NCI-H2081 treated with DMSO at 0.1 percent for 48 hours (cell line): ENCODE data around the gene HIVEP3.
"Not testable (repeated sequence)": the region's sequence is repeated elsewhere in the genome, so short reads cannot be mapped to it uniquely, and the experiment has no call there.

Experiments
- DNase-seq: peaks from one replicate; lab custom pipeline; 2025; lab: John Stamatoyannopoulos, UW

The HIVEP3 gene

GRCh38 chr1:41562328-41562727, 356.4 kb downstream of the HIVEP3 start:
- no peak for DNase-seq

GRCh38 chr1:41560931-41561330, 357.8 kb downstream of the HIVEP3 start:
- no peak for DNase-seq

GRCh38 chr1:41560496-41560895, 358.2 kb downstream of the HIVEP3 start:
- DNase-seq: no peak

- no peak for DNase-seq
These were observed 359.4 kb downstream of the HIVEP3 start for GRCh38 chr1:41559331-41559730.

GRCh38 chr1:41558761-41559171, 360.0 kb downstream of the HIVEP3 start:
- no peak for DNase-seq

- DNase-seq: no peak
These were observed 360.8 kb downstream of the HIVEP3 start for GRCh38 chr1:41557751-41558455.

GRCh38 chr1:41554746-41555145, 364.0 kb downstream of the HIVEP3 start:
- DNase-seq: not testable (repeated sequence)

- no peak for DNase-seq
These were observed 370.8 kb downstream of the HIVEP3 start for GRCh38 chr1:41547781-41548560.

GRCh38 chr1:41547336-41547735, 371.4 kb downstream of the HIVEP3 start:
- no peak for DNase-seq

GRCh38 chr1:41546833-41547135, 371.9 kb downstream of the HIVEP3 start:
- DNase-seq: no peak

GRCh38 chr1:41545996-41546832, 372.5 kb downstream of the HIVEP3 start:
- no peak for DNase-seq

- DNase-seq: no peak
These were observed 376.4 kb downstream of the HIVEP3 start for GRCh38 chr1:41542196-41542930.

- DNase-seq: no peak
These were observed 377.1 kb downstream of the HIVEP3 start for GRCh38 chr1:41541592-41541952.

- DNase-seq: no peak
These were observed 377.7 kb downstream of the HIVEP3 start for GRCh38 chr1:41540886-41541591.

- no peak for DNase-seq
These were observed 378.7 kb downstream of the HIVEP3 start for GRCh38 chr1:41539999-41540398.

- DNase-seq: no peak
These were observed 379.3 kb downstream of the HIVEP3 start for GRCh38 chr1:41539418-41539805.

GRCh38 chr1:41538741-41539417, 379.8 kb downstream of the HIVEP3 start:
- DNase-seq: no peak

GRCh38 chr1:41537788-41538351, 380.9 kb downstream of the HIVEP3 start:
- no peak for DNase-seq

- DNase-seq: no peak
These were observed 381.5 kb downstream of the HIVEP3 start for GRCh38 chr1:41537251-41537650.

- DNase-seq: no peak
These were observed 382.3 kb downstream of the HIVEP3 start for GRCh38 chr1:41536361-41536802.

- no peak for DNase-seq
These were observed 383.0 kb downstream of the HIVEP3 start for GRCh38 chr1:41535716-41536115.
